ENCODE data around the gene GRIA1. TPM values are rescaled to one million over a fixed set of nuclear protein-coding genes. Genes with fewer than 3 reads are reported as not detected.

The GRIA1 gene
- total RNA-seq, 4 donors from 2014 or later = 0.27 to 1.9 (median 0.99) TPM

DNA sequence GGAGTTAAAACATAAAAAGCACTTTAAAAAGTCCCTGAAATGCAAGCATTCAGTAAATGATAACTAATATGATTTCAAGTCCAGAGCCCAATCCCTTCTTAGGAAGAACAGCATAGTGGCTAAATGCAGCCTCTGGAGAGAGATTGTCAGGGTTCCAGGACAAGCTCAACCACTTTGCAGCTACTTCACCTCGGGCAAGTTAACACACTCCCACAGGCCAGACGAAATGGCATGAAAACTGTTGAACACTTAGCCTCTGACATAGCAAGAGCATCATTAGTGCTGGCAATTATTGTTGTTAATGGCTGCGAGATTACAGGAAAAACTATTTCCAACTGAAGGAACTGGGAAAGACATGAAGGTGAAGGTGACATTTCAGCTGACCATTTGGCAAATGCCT lies 205.8 kb downstream of the GRIA1 start:
- Histone ChIP-seq H3K4me3 (no peak overlapping the region), H3K4me1 (no peaks in the 10 kb centered on the region), H3K27me3 (no peaks in the 10 kb centered on the region), H3K27ac (no peak overlapping the region), H3K9me3 (no peaks in the 10 kb centered on the region), H3K36me3 (no peaks in the 10 kb centered on the region)
- ATAC-seq = no peak
- 20% methylated on average over 1 of the region's 3 CpGs; no CpG with 5 or more reads in 1 of the 2 donors for WGBS, 2 donors (ENCODE audit: low coverage in 1 of 2)
- TF ChIP-seq POLR2AphosphoS5 (IDR thresholded peaks at IDR 0.05) (no peak), POLR2A (IDR thresholded peaks at IDR 0.05) (no peak), EP300 (IDR thresholded peaks at IDR 0.05) (no peak)
- TF ChIP-seq, protein P1, sequence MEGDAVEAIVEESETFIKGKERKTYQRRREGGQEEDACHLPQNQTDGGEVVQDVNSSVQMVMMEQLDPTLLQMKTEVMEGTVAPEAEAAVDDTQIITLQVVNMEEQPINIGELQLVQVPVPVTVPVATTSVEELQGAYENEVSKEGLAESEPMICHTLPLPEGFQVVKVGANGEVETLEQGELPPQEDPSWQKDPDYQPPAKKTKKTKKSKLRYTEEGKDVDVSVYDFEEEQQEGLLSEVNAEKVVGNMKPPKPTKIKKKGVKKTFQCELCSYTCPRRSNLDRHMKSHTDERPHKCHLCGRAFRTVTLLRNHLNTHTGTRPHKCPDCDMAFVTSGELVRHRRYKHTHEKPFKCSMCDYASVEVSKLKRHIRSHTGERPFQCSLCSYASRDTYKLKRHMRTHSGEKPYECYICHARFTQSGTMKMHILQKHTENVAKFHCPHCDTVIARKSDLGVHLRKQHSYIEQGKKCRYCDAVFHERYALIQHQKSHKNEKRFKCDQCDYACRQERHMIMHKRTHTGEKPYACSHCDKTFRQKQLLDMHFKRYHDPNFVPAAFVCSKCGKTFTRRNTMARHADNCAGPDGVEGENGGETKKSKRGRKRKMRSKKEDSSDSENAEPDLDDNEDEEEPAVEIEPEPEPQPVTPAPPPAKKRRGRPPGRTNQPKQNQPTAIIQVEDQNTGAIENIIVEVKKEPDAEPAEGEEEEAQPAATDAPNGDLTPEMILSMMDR (IDR thresholded peaks at IDR 0.05) = no peak

DNA sequence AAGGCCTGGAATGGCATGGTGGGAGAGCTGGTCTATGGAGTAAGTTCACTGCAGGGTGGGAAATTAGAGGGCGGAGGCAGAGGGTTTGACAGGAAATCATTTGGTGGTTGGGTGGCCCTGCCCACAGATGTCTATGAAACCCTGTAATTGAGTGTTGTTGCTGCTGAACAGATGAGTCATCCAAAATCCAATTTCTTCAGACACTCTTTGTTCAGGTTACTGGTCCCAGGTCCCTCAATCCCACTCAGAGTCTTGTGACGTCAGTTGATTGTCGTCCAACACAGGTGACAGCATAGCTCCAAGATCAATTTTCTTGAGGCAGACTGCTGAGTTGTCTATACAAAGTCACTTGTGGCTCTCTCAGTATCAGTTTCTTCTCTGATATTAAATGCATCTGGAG lies 208.6 kb downstream of the GRIA1 start:
- WGBS, 2 donors (ENCODE audit: low coverage in 1 of 2) = 88 to 93% methylated on average over 3 of the region's 3 CpGs
- H3K27ac ChIP-seq = no peak overlapping the region
- no peaks in the 10 kb centered on the region for H3K4me1 ChIP-seq
- no peaks in the 10 kb centered on the region for H3K27me3 ChIP-seq
- TF ChIP-seq EP300 (IDR thresholded peaks at IDR 0.05) (no peak), POLR2A (IDR thresholded peaks at IDR 0.05) (no peak), POLR2AphosphoS5 (IDR thresholded peaks at IDR 0.05) (no peak)
- TF ChIP-seq, protein P1 (IDR thresholded peaks at IDR 0.05) = no peak
- H3K9me3 ChIP-seq = no peaks in the 10 kb centered on the region
- no peaks in the 10 kb centered on the region for H3K36me3 ChIP-seq
- no peak for ATAC-seq
- H3K4me3 ChIP-seq = no peak overlapping the region

DNA sequence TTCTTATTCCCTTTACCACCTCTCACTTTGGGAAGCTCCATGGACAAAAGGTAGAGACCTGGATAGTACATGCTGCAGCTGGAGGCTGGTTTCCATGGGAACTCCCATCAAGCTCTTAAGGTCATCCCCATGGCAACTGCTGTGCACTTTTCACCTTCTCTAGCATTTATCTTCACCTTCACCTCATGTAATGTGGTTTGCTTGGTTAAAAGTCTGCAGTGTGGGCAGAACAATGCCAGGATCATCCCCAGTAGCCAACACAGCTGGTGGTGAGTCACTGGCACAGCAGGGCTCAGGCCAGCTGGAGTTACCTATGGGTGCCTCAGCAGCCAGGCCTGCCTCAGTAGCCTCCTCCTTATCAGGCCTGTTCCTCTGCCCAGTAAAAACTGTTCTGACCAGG lies 210.5 kb downstream of the GRIA1 start:
- Histone ChIP-seq H3K27ac (no peak overlapping the region), H3K4me3 (no peak overlapping the region), H3K9me3 (no peaks in the 10 kb centered on the region), H3K27me3 (no peaks in the 10 kb centered on the region), H3K4me1 (no peaks in the 10 kb centered on the region), H3K36me3 (no peaks in the 10 kb centered on the region)
- ATAC-seq = no peak
- TF ChIP-seq, protein P1 (IDR thresholded peaks at IDR 0.05) = no peak
- TF ChIP-seq POLR2AphosphoS5 (IDR thresholded peaks at IDR 0.05) (no peak), EP300 (IDR thresholded peaks at IDR 0.05) (no peak), POLR2A (IDR thresholded peaks at IDR 0.05) (no peak)

DNA sequence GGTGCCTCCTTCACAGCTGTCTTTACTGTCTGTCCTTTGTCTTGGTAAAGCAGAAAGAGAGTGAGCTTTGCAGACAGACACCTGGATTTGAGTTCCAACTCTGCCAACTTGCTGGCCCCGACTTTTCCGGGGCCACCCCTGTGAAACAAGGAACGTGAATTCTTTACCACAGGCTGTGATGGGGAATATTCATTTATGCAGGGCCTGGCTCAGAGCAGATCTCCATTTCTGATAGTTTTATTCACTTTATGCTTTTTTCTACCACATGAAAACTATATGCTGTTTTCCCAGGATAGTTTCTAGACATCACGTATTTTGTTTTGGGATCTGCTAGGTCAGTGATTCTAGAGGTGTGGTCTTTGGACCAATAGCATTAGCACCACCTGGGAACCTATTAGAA lies 211.8 kb downstream of the GRIA1 start:
- no peak overlapping the region for H3K27ac ChIP-seq
- H3K4me3 ChIP-seq = no peak overlapping the region
- ATAC-seq = no peak
- H3K27me3 ChIP-seq = no peaks in the 10 kb centered on the region
- H3K9me3 ChIP-seq = no peaks in the 10 kb centered on the region
- no peaks in the 10 kb centered on the region for H3K4me1 ChIP-seq
- 84 to 92% methylated on average over 4 of the region's 4 CpGs for WGBS, 2 donors (ENCODE audit: low coverage in 1 of 2)
- TF ChIP-seq POLR2A (IDR thresholded peaks at IDR 0.05) = no peak
- TF ChIP-seq EP300 (IDR thresholded peaks at IDR 0.05) = no peak
- TF ChIP-seq POLR2AphosphoS5 (IDR thresholded peaks at IDR 0.05) = no peak
- TF ChIP-seq, protein P1 (IDR thresholded peaks at IDR 0.05) = no peak
- no peaks in the 10 kb centered on the region for H3K36me3 ChIP-seq

DNA sequence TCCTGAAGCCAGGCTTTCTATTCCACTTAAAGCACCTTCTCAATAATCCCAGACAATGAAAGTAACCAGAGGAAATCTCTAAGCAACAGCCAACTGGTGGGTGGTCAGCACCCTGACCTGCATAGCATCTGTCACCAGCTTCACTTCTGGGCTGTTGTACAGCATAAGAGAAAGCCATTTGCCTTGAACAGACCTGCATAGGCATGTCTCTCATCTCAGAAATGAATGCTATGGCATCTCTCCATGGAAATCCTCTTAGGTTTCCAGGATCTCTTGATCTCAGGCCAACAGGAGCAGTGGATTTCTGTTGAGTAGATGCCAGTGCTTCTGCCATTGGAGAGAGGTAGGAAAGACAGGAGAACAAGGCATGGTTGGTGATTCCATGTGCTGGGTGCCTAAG lies 213.6 kb downstream of the GRIA1 start:
- Histone ChIP-seq H3K4me3 (no peak overlapping the region), H3K27me3 (no peaks in the 10 kb centered on the region), H3K36me3 (no peaks in the 10 kb centered on the region), H3K4me1 (no peaks in the 10 kb centered on the region), H3K27ac (no peak overlapping the region), H3K9me3 (no peaks in the 10 kb centered on the region)
- TF ChIP-seq EP300 (IDR thresholded peaks at IDR 0.05) (no peak), POLR2A (IDR thresholded peaks at IDR 0.05) (no peak), POLR2AphosphoS5 (IDR thresholded peaks at IDR 0.05) (no peak)
- TF ChIP-seq, protein P1 (IDR thresholded peaks at IDR 0.05) = no peak
- no peak for ATAC-seq

All from gastroesophageal sphincter (tissue), 4 donors.